A673 (cell line): ENCODE data around the gene C16orf74.

Experiments
- CTCF ChIP-seq: fragments of 300-800, 200-600 bp; sonication (generic); conservative IDR thresholded peaks from 2 replicates; pipeline ENCODE4 v1.5.1; 2017; ENCODE audit warnings: low read depth, mild to moderate bottlenecking, antibody characterized with exemption, low read length, moderate library complexity, mixed read lengths
- EZH2 ChIP-seq: fragments of 200-600 bp; sonication (generic); IDR thresholded peaks from 2 replicates; pipeline ENCODE4 v1.6.1; 2017; ENCODE audit warnings: borderline replicate concordance, low read depth, mild to moderate bottlenecking, mixed read lengths, antibody characterized with exemption, low read length; ENCODE audit not compliant: poor library complexity, severe bottlenecking

GRCh38 chr16:85774136-85774535 is 23.2 kb upstream of the C16orf74 start:
- TF ChIP-seq CTCF (no peak), EZH2 (no peak)
